Measurements from ENCODE around the gene TCEAL3.
A peak's percentile ranks its signal among the peaks of the same experiment; 100 is the strongest.
"Not testable (repeated sequence)": the region's sequence is repeated elsewhere in the genome, so short reads cannot be mapped to it uniquely, and the experiment has no call there.

TCEAL3 gene

GRCh38 chrX:103615781-103616371, 8.1 kb downstream of the TCEAL3 start:
- DNase-seq: no peak
- intact Hi-C loops (cut with DNase I): no loop called here

- DNase-seq: no peak
- intact Hi-C loops (cut with DNase I): no loop called here
Measured at GRCh38 chrX:103616676-103617186, 9.0 kb downstream of the TCEAL3 start.

GRCh38 chrX:103624111-103624510, 16.3 kb downstream of the TCEAL3 start:
- intact Hi-C loops (cut with DNase I): no loop called here
- DNase-seq: no peak

- intact Hi-C loops (cut with DNase I): no loop called here
- no peak for DNase-seq
Measured at GRCh38 chrX:103626855-103627254, 19.1 kb downstream of the TCEAL3 start.

GRCh38 chrX:103628386-103629317, 20.9 kb downstream of the TCEAL3 start, which contains the start of gene TCEAL1:
TSS of gene TCEAL1 (plus strand) at chrX:103628975. CDS start at chrX:103629917, 942 bp downstream.
- DNase-seq: peak; percentile 45 to 87 (median 72)
- intact Hi-C loops (cut with DNase I): no loop called here

- intact Hi-C loops (cut with DNase I): no loop called here
- peak; percentile 52 to 87 (median 76) for DNase-seq
Measured at GRCh38 chrX:103629318-103630170, 21.8 kb downstream of the TCEAL3 start.

GRCh38 chrX:103630171-103630511, 22.4 kb downstream of the TCEAL3 start:
- DNase-seq: no peak
- intact Hi-C loops (cut with DNase I): no loop called here

GRCh38 chrX:103631145-103631544, 23.4 kb downstream of the TCEAL3 start:
- intact Hi-C loops (cut with DNase I): no loop called here
- no peak for DNase-seq

- DNase-seq: no peak
- intact Hi-C loops (cut with DNase I): no loop called here
Measured at GRCh38 chrX:103635436-103635835, 27.7 kb downstream of the TCEAL3 start.

- no peak for DNase-seq
- intact Hi-C loops (cut with DNase I): no loop called here
Measured at GRCh38 chrX:103637604-103638338, 30.0 kb downstream of the TCEAL3 start.

- intact Hi-C loops (cut with DNase I): not testable (repeated sequence)
Measured at GRCh38 chrX:103638479-103639346, 30.9 kb downstream of the TCEAL3 start.

GRCh38 chrX:103640401-103641155, 32.8 kb downstream of the TCEAL3 start:
- no peak for DNase-seq
- intact Hi-C loops (cut with DNase I): no loop called here

More at GRCh38 chrX:103638479-103639346, 30.9 kb downstream of the TCEAL3 start:
- DNase-seq: peak in 5 of 42 donors; percentile 5 to 40 (median 21)

GRCh38 chrX:103644125-103644524, 36.4 kb downstream of the TCEAL3 start:
- no peak for DNase-seq
- intact Hi-C loops (cut with DNase I): no loop called here

GRCh38 chrX:103647630-103648029, 39.9 kb downstream of the TCEAL3 start:
- no peak for DNase-seq
- intact Hi-C loops (cut with DNase I): no loop called here

GRCh38 chrX:103651151-103651773, 43.5 kb downstream of the TCEAL3 start:
- DNase-seq: no peak
- intact Hi-C loops (cut with DNase I): no loop called here

GRCh38 chrX:103655230-103656000, 47.7 kb downstream of the TCEAL3 start:
- intact Hi-C loops (cut with DNase I); DNase-seq: not testable (repeated sequence)

Data from head of caudate nucleus (tissue), 42 donors.